DOHH2 (cell line): Measurements from ENCODE around the gene CUBN.

Source experiments
- H3F3A ChIP-seq: fragments of 200-600 bp; sonication (generic), shearing (Covaris generic); 2 replicates; pipeline ENCODE4 v1.6.0; 2016; ENCODE audit warnings: antibody characterized with exemption, mild to moderate bottlenecking; ENCODE audit not compliant: control insufficient read depth, insufficient read depth
- H3K27ac ChIP-seq: fragments of 200-600 bp; sonication (generic); 2 replicates; pipeline ENCODE4 v1.5.1; 2014; ENCODE audit warnings: low read depth, mild to moderate bottlenecking, low read length, moderate library complexity
- H3K27me3 ChIP-seq: fragments of 200-600 bp; sonication (generic); 2 replicates; pipeline ENCODE4 v1.6.1; 2014; ENCODE audit warnings: mild to moderate bottlenecking, low read length, mixed read lengths; ENCODE audit not compliant: control insufficient read depth
- H3K36me3 ChIP-seq: fragments of 200-600 bp; sonication (generic); 2 replicates; pipeline ENCODE4 v1.6.1; 2014; ENCODE audit warnings: mild to moderate bottlenecking, low read length, moderate library complexity, mixed read lengths; ENCODE audit not compliant: control insufficient read depth
- H3K4me1 ChIP-seq: fragments of 200-600 bp; sonication (generic); 2 replicates; pipeline ENCODE4 v1.6.1; 2014; ENCODE audit warnings: mild to moderate bottlenecking, low read length, mixed read lengths; ENCODE audit not compliant: control insufficient read depth
- H3K4me2 ChIP-seq: fragments of 200-600 bp; sonication (generic); 2 replicates; pipeline ENCODE4 v1.6.0; 2014; ENCODE audit warnings: mild to moderate bottlenecking, low read length, moderate library complexity
- H3K4me3 ChIP-seq: fragments of 200-600 bp; sonication (generic); 2 replicates; pipeline ENCODE4 v1.5.1; 2014; ENCODE audit warnings: mild to moderate bottlenecking, low read length, mixed read lengths
- H3K79me2 ChIP-seq: fragments of 200-600 bp; sonication (generic); 2 replicates; pipeline ENCODE4 v1.6.1; 2014; ENCODE audit warnings: mild to moderate bottlenecking, low read length, mixed read lengths; ENCODE audit not compliant: control insufficient read depth
- H3K9me2 ChIP-seq: fragments of 200-600 bp; sonication (generic); replicated peaks from 2 replicates; pipeline ENCODE4 v1.6.1; 2014; ENCODE audit warnings: mild to moderate bottlenecking, low read length, mixed read lengths; ENCODE audit not compliant: control insufficient read depth
- H3K9me3 ChIP-seq: fragments of 200-600 bp; sonication (generic); 2 replicates; pipeline ENCODE4 v1.6.1; 2014; ENCODE audit warnings: antibody characterized with exemption, low read length, mixed read lengths; ENCODE audit not compliant: control insufficient read depth, insufficient read depth
- H4K20me1 ChIP-seq: fragments of 200-600 bp; sonication (generic); 2 replicates; pipeline ENCODE4 v1.6.0; 2014; ENCODE audit warnings: low read depth, mild to moderate bottlenecking, antibody characterized with exemption, low read length, moderate library complexity; ENCODE audit not compliant: control insufficient read depth, insufficient read depth
- CTCF ChIP-seq: fragments of 200-600 bp; sonication (generic); IDR thresholded peaks from one replicate; pipeline ENCODE4 v1.5.1; 2014; ENCODE audit warnings: antibody characterized with exemption, mild to moderate bottlenecking, low read depth, low read length; ENCODE audit not compliant: poor library complexity, severe bottlenecking
- EZH2phosphoT487 ChIP-seq: fragments of 200-600 bp; sonication (generic); IDR thresholded peaks from 2 replicates; pipeline ENCODE4 v1.6.1; 2017; ENCODE audit warnings: borderline replicate concordance, mild to moderate bottlenecking, antibody characterized with exemption, low read length, moderate library complexity, mixed read lengths

The CUBN gene

GRCh38 chr10:16943295-16944285, 186.0 kb downstream of the CUBN start:
- Histone ChIP-seq H3K36me3 (no peaks in the 10 kb centered on the region), H3K27ac (no peak overlapping the region), H4K20me1 (no peaks in the 10 kb centered on the region), H3K27me3 (no peaks in the 10 kb centered on the region), H3K4me3 (no peak overlapping the region), H3K9me2 (no peaks in the 10 kb centered on the region), H3K4me2 (no peak overlapping the region), H3F3A (no peaks in the 10 kb centered on the region), H3K9me3 (no peaks in the 10 kb centered on the region), H3K79me2 (no peaks in the 10 kb centered on the region), H3K4me1 (no peaks in the 10 kb centered on the region)
- no peak for TF ChIP-seq CTCF
- TF ChIP-seq EZH2phosphoT487 = no peak

GRCh38 chr10:16942381-16943078, 187.1 kb downstream of the CUBN start:
- TF ChIP-seq EZH2phosphoT487 (no peak), CTCF (no peak)
- Histone ChIP-seq H3F3A (no peaks in the 10 kb centered on the region), H3K4me3 (no peak overlapping the region), H3K27me3 (no peaks in the 10 kb centered on the region), H3K9me2 (no peaks in the 10 kb centered on the region), H3K79me2 (no peaks in the 10 kb centered on the region), H4K20me1 (no peaks in the 10 kb centered on the region), H3K9me3 (no peaks in the 10 kb centered on the region), H3K27ac (no peak overlapping the region), H3K4me1 (no peaks in the 10 kb centered on the region), H3K36me3 (no peaks in the 10 kb centered on the region), H3K4me2 (no peak overlapping the region)

GRCh38 chr10:16941870-16942269, 187.7 kb downstream of the CUBN start:
- Histone ChIP-seq H3K4me3 (no peak overlapping the region), H3K4me1 (no peaks in the 10 kb centered on the region), H3K9me2 (no peaks in the 10 kb centered on the region), H3K9me3 (no peaks in the 10 kb centered on the region), H3F3A (no peaks in the 10 kb centered on the region), H3K27ac (no peak overlapping the region), H3K79me2 (no peaks in the 10 kb centered on the region), H3K27me3 (no peaks in the 10 kb centered on the region), H4K20me1 (no peaks in the 10 kb centered on the region), H3K4me2 (no peak overlapping the region), H3K36me3 (no peaks in the 10 kb centered on the region)
- TF ChIP-seq EZH2phosphoT487 (no peak), CTCF (no peak)
